Left forelimb (tissue), 1 donor: ENCODE data around the gene RALGAPB.

Experiments
- DNase-seq: peaks from one replicate; pipeline ENCODE4 v3.0.0-alpha.2; 2018; ENCODE audit warnings: low spot score

RALGAPB gene

GRCh38 chr20:38612751-38613515, 140.3 kb downstream of the RALGAPB start:
- DNase-seq = no peak

DNA sequence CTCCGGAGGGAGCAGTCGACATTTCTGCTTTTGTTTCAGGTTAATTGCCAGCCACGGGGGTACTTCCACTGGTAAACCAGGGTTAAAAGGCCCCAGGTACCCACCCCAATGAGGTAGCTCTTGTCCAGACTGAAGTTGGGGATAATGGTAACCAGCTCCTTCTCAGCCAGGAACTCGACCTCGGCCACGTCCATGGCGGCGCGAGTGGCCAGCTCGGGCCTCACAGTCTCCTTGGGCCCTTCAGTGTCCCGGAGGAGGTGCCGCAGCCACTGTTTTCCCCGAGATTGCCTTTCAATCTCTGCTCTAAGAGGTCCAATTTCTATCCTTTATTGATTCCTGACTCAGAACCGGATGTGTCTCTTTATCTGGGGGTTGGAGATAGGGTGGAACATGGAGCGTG, 142.6 kb downstream of the RALGAPB start:
- DNase-seq = no peak

DNA sequence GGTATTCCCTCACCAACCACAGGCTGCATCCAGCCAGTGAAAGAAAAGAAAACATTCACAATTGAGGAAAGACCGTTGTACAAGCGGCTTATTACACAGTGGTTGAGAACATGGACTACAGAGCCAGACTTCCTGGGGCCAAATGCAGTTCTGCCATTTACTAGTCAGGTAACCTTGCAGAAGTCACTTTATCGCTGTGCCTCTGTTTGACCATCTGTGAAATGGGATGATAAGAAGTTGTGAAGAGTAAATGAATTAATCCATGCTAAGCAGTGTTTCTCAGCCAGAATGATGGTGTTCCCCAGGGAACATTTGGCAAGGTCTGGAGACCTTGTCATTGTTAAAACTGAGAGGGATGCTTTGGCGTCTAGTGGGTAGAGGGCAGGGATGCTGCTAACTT, 143.8 kb downstream of the RALGAPB start:
- no peak for DNase-seq

- no peak for DNase-seq
Measured at GRCh38 chr20:38617011-38617829, 144.6 kb downstream of the RALGAPB start.

DNA sequence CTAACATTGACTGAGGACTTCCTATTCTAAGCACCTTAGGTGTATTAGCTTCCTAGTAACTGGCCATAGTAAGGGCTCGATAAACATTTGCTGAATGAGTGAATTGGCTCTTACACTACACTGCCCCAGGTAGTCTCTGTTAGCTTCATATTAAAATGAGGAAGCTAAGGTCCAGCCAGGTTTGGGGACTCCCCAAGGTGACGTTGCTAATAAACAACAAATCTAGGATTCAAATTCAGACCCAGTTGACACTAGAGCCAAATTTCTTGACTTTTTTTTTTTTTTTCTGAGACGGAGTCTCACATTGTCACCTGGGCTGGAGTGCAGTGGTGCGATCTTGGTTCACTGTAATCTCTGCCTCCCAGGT, 145.2 kb downstream of the RALGAPB start:
- no peak for DNase-seq

DNA sequence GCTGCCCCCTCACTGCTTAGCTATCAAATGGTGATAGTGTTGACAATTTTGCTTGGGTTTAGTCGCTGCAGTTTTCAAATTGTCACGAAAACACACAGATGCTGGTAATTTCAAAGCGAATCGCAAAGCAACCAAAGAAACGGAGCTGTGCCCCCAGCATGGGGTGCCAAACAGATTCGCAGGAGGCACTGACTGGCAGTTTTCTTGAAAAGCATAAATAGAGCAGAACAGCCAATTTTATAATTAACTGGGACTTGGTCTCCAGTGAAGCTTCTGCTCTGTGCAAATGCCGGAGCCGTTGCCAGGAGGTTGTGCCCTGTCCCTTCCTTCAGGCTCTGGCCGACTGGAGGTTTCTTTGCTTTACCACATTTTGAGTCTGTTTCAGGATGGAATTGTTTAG, 147.8 kb downstream of the RALGAPB start:
- DNase-seq = no peak

GRCh38 chr20:38623061-38623460, 150.4 kb downstream of the RALGAPB start:
- DNase-seq = no peak

GRCh38 chr20:38624084-38624483, 151.4 kb downstream of the RALGAPB start:
- no peak for DNase-seq

GRCh38 chr20:38625896-38626295, 153.3 kb downstream of the RALGAPB start:
- no peak for DNase-seq

GRCh38 chr20:38626921-38627659, 154.4 kb downstream of the RALGAPB start:
- DNase-seq = no peak
